NCI-H1105 (cell line): Measurements from ENCODE around the gene CDKAL1.

Experiments
- DNase-seq: peaks from one replicate; lab custom pipeline; 2025; lab: John Stamatoyannopoulos, UW

CDKAL1 gene

GRCh38 chr6:20680697-20681165 is 146.5 kb downstream of the CDKAL1 start:
- no peak for DNase-seq

DNA sequence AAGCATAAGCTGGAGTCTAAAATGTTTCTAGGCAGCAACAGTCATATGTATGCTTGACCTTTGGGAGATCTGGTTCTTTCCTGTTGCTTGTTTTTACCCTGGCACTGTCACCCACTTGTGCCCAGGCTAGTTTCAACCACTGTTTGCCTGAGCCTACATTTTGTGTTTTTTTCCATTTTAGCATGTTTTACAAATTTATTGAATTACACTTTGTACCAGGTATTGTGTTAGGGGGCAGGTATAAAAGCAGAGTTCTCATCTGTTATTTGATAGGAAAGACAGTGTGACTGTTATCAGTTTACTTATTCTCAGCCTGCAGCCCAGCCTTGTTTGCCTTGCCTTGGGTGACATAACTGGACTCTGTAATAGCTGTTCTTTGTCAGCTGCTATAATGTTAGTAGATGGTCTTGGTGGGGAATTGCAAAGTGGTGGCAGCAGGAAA is 147.0 kb downstream of the CDKAL1 start:
- no peak for DNase-seq

GRCh38 chr6:20684474-20684873 is 150.2 kb downstream of the CDKAL1 start:
- DNase-seq: no peak

- DNase-seq: peak; percentile 90
These were observed 151.9 kb downstream of the CDKAL1 start for GRCh38 chr6:20686142-20686541.

DNA sequence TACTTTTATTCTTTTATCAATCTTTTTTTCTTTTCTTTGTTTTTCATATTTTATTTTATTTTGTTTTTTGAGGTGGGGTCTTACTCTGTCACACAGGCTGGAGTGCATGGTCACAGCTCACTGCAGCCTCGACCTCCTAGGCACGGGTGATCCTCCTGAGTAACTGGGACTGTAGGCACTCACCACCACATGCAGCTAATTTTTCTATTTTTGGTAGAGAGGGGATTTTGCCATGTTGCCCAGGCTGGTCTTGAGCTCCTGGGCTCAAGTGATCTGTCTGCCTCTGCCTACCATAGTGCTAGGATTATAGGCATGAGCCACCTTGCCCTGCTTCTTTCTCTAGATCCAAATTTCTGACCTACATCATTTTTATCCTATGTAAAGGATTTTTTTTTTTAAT is 153.2 kb downstream of the CDKAL1 start:
- no peak for DNase-seq

- DNase-seq: peak; percentile 70
These were observed 154.6 kb downstream of the CDKAL1 start for GRCh38 chr6:20688710-20689500.

- DNase-seq: peak; percentile 66
These were observed 156.9 kb downstream of the CDKAL1 start for GRCh38 chr6:20691185-20691584.

GRCh38 chr6:20692023-20692422 is 157.8 kb downstream of the CDKAL1 start:
- DNase-seq: no peak

DNA sequence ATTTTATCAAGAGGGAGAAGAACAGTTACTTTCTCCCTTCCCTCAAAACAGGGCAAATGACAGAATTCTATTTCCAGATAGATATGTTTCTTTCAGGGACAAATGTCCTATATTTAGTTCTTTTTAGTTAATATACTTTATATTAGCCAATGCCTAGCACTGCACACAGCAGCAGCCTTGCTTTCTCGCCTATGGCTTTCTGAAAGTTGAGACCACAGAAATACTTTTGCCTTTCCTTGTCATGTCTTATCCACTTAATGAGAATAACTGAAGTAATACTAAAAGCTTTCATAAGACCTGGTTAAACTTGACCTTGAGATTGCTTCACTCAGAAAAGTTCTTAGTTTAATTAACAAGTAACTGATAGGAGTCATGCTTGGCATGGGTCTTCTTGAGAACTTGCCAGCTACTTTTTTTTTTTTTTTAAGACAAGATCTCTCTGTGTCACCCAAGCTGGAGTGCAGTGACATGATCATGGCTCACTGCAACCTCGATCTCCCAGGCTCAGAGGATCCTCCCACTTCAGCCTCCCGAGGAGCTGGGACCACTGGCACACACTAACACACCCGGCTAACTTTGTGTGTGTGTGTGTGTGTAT is 159.3 kb downstream of the CDKAL1 start:
- DNase-seq: no peak

- DNase-seq: no peak
These were observed 162.4 kb downstream of the CDKAL1 start for GRCh38 chr6:20696676-20697075.

DNA sequence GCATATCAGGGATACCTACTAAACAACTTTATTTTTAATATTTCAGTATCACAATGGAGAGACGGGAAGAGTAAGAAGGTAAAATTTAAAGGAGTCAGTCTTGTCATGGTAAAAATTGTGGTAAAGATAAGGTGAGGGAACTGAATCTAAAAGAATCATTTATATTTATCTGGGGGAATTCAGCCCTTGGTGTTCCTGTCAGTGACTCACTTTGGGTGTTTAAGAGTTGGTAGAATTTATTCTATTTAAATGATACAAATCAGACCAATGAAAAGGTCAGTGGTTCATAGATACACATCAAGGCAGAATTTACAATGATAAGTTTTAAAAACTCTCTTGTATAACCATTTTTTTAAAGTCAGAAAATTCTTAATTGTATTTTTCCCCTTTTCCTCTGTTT is 164.4 kb downstream of the CDKAL1 start:
- no peak for DNase-seq

- peak; percentile 93 for DNase-seq
These were observed 165.1 kb downstream of the CDKAL1 start for GRCh38 chr6:20699402-20699801.

DNA sequence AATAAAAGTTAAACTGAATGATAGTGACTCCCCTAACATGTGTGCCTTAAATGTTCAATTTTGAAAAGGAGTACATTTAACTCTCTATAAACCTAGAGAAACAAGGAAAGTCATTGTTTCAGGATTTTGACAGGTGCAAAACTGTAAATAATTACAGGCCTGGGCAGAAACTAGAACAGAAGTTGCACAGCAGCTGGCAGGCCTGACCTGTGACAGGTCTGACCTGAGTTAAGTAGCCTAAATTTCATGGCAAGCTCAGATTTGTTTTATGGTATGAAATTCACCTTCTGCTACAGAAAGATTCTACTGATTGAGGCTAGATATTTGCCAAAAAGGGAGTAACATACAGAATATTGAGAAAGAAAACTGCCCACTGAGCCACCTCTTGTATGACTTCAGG is 166.1 kb downstream of the CDKAL1 start:
- DNase-seq: peak; percentile 90

DNA sequence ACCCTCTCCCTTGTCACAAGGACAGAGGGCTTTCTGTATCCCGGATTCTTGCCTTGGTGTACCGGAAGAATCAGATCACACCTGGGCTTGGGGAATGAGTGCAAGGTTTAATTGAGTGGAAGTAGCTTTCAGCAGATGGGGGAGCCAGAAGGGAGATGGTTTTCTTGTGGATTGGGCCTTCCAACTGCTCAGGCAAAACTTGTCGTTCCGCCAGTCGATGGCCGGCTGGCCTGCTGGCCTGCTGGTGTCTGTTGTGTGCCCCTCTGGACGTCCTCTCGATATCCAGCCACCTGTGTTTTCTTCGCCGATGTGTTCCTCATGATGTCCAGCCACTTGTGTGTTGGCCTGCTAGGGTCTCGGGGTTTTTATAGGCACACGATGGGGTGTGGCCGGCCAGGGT is 168.1 kb downstream of the CDKAL1 start:
- no peak for DNase-seq

- DNase-seq: no peak
These were observed 168.8 kb downstream of the CDKAL1 start for GRCh38 chr6:20703049-20703448.

GRCh38 chr6:20704325-20705025 is 170.2 kb downstream of the CDKAL1 start:
- DNase-seq: no peak

- peak; percentile 40 for DNase-seq
These were observed 171.5 kb downstream of the CDKAL1 start for GRCh38 chr6:20705741-20706140.

- peak; percentile 97 for DNase-seq
These were observed 172.1 kb downstream of the CDKAL1 start for GRCh38 chr6:20706238-20706938.

GRCh38 chr6:20706939-20707485 is 172.8 kb downstream of the CDKAL1 start:
- peak; percentile 97 for DNase-seq

DNA sequence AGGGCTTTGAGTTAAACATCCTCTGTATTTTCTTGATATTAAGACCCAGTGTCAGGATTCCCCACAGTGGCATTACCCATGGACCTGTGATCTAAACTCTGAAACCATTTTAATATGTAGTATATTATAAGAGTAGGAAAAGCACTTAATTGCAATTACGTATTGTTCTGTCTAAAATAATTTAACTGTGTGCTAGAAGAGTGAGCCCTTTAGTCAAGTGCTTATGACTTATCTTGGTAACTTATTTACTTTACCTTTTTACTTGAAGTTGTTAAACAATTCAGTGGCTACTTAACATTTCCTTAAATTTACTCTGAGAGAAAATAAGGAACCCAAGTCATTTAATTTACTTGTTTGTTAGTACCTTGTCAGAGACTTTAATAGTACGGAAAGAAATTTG is 173.6 kb downstream of the CDKAL1 start:
- DNase-seq: no peak

- peak; percentile 35 for DNase-seq
These were observed 174.3 kb downstream of the CDKAL1 start for GRCh38 chr6:20708367-20709124.
